HG02943 (cell line): ENCODE results near the gene BTNL2.
"Not testable (repeated sequence)": the region's sequence is repeated elsewhere in the genome, so short reads cannot be mapped to it uniquely, and the experiment has no call there.

Experiments
- ATAC-seq: cut with Tn5 transposase; IDR thresholded peaks from one replicate; pipeline ENCODE4 v1.9.1; 2021; ENCODE audit warnings: mild to moderate bottlenecking, low read depth, moderate library complexity; ENCODE audit not compliant: unreplicated experiment

Gene BTNL2

DNA sequence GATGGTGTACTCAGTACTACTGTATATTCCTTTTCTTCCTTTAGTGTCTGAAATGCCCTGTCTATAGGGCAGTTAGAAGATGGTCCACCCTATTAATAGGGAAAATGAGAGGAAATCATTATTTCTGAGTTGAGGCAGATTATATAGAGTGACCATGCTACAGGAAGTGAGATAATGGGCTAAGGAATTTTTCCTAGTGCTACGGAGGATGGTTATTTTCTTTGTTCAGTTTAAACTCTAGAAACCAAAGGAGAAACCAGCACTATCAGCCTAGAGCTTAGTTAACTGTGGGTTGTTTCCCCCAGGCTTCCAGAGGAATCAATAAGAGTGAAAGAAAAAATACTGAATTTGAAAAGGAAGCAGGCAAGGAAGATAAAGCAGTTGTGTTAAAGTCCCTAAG is 35.8 kb downstream of the BTNL2 start:
- no peak for ATAC-seq

DNA sequence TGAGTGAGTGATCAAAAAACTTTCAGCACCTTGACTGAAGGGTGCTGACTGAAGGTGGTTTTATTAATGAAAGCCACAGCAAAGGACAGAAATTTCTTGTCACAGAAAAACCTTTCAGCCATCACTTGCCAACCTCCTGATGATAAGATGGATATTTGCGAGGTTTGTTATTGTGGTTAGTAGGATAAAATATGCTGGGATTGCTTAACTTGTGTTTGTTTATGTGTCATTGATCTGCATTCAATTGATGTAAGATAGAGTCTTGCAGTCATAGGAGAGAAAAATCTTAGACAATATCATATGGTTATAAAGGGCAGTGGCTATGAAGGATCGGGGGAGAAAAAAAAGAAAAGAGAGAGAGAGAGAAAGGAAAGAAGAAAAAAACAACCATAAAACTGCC is 36.5 kb downstream of the BTNL2 start:
- no peak for ATAC-seq

DNA sequence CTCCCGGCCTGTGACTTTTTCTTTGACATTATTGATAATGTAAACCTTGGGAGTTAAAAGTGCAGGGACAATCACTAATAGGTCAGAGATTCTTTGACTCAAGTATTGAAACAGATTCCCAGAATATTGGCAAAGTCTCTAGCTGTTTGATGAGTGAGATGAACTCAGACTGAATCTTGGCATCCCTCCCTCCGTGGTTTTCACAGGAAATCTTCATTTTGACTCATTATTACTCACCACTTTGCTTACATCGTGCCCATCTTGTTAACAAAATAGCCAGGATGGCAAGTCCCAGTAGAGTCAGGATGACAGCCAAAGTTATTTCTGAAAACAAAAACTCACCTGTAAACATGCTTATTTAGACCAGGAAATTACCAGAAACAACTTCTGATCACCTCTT is 37.3 kb downstream of the BTNL2 start:
- no peak for ATAC-seq

DNA sequence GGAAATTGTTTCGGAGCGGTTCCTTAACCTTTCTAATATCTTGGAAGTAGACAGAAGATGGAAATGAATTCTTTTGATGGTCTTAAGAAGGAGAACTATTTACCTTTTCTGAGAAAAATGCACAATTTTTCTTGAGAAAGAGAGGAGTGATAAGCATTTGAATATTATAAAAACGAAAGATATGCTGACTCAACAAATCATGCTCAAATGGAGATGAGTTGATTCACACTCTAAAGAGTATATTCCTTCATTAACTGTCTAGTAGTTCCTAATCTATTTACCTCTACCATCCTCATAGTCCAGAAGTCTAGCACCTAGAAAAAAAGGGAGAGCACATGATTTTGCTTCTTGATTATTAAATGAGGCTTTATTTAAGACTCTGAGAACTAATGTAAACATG is 39.3 kb downstream of the BTNL2 start:
- ATAC-seq = no peak

DNA sequence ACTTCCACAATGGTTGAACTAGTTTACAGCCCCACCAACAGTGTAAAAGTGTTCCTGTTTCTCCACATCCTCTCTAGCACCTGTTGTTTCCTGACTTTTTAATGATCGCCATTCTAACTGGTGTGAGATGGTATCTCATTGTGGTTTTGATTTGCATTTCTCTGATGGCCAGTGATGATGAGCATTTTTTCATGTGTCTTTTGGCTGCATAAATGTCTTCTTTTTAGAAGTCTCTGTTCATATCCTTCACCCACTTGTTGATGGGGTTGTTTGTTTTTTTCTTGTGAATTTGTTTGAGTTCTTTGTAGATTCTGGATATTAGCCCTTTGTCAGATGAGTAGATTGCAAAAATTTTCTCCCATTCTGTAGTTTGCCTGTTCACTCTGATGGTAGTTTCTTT is 47.8 kb downstream of the BTNL2 start:
- not testable (repeated sequence) for ATAC-seq

DNA sequence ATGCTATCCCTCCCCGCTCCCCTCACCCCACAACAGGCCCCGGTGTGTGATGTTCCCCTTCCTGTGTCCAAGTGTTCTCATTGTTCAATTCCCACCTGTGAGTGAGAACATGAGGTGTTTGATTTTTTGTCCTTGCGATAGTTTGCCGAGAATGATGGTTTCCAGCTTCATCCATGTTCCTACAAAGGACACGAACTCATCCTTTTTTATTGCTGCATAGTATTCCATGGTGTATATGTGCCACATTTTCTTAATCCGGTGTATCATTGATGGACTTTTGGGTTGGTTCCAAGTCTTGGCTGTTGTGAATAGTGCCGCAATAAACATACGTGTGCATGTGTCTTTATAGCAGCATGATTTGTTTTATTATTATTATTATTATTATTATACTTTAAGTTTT is 48.4 kb downstream of the BTNL2 start:
- not testable (repeated sequence) for ATAC-seq

DNA sequence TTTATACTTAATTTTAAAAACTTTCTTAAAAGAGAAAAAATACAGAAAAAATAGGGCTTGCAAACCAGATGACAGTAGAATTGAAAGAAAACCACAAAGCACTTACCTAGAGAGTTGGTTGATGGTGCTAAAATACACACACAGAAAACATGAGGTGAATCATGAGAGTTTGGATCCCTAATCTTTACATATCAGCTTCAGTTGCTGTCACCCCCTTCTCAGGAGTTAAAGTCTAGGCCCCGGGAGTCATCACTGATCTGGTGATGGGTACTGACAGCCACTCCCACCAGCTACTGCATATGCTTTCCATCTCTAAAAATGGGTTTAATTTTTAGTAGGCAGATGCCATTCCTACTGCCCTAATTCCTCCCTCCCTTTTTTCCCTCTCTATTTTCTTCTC is 52.0 kb downstream of the BTNL2 start:
- ATAC-seq = no peak

DNA sequence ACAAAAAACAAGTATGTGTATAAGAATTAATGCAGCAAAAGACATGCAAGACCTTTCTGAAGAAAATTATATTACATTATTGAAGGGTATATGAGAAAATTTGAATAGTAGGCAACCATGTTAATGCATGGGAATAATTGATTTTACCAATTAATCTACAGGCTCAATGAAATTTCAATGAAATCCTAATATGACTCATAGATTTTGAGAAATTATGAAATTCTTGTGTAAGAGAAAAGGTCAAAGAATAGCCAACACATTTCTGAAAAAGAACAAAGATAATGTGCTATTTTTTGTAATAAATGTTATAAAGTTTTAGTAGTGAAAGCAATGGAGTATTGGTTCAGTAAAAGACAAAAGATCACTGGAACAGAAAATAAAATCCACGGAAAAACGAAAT is 53.6 kb downstream of the BTNL2 start:
- no peak for ATAC-seq
